Parathyroid adenoma (tissue), 2 donors: Measurements from ENCODE around the gene RHOBTB3.

Experiments used
- H2AFZ ChIP-seq: fragments of 300-600 bp; sonication (generic); one replicate; pipeline ENCODE4 v1.7.0; 2017; ENCODE audit warnings: antibody characterized with exemption, mild to moderate bottlenecking
- H3K27ac ChIP-seq: fragments of 300-600 bp; sonication (generic); one replicate; pipeline ENCODE4 v1.7.0; 2017
- H3K27me3 ChIP-seq: fragments of 300-600 bp; sonication (generic); one replicate; pipeline ENCODE4 v1.7.0; 2017; ENCODE audit warnings: low read length; ENCODE audit not compliant: control insufficient read depth, insufficient read depth
- H3K36me3 ChIP-seq: fragments of 300-600 bp; sonication (generic); one replicate; pipeline ENCODE4 v1.7.0; 2017; ENCODE audit warnings: low read length; ENCODE audit not compliant: control insufficient read depth, insufficient read depth
- H3K4me1 ChIP-seq: fragments of 300-600 bp; sonication (generic); one replicate; pipeline ENCODE4 v1.7.0; 2017; ENCODE audit warnings: control low read depth
- H3K4me2 ChIP-seq: fragments of 300-600 bp; sonication (generic); one replicate; pipeline ENCODE4 v1.7.0; 2017; ENCODE audit warnings: low read length
- H3K4me3 ChIP-seq: fragments of 300-600 bp; sonication (generic); one replicate; pipeline ENCODE4 v1.7.0; 2017; ENCODE audit warnings: low read depth, low read length
- H3K79me2 ChIP-seq: fragments of 300-600 bp; sonication (generic); one replicate; pipeline ENCODE4 v1.7.0; 2017; ENCODE audit warnings: control low read depth
- H3K9ac ChIP-seq: fragments of 300-600 bp; sonication (generic); one replicate; pipeline ENCODE4 v1.7.0; 2017; ENCODE audit warnings: mild to moderate bottlenecking
- H3K9me3 ChIP-seq: fragments of 300-600 bp; sonication (generic); one replicate; pipeline ENCODE4 v1.7.0; 2017; ENCODE audit warnings: low read length; ENCODE audit not compliant: control insufficient read depth
- CTCF ChIP-seq: fragments of 300-600 bp; sonication (generic); IDR thresholded peaks from one replicate; pipeline ENCODE4 v1.7.0; 2017; ENCODE audit warnings: antibody characterized with exemption, mild to moderate bottlenecking
- donor health status: primary hyperparathyroidism.

The RHOBTB3 gene

DNA sequence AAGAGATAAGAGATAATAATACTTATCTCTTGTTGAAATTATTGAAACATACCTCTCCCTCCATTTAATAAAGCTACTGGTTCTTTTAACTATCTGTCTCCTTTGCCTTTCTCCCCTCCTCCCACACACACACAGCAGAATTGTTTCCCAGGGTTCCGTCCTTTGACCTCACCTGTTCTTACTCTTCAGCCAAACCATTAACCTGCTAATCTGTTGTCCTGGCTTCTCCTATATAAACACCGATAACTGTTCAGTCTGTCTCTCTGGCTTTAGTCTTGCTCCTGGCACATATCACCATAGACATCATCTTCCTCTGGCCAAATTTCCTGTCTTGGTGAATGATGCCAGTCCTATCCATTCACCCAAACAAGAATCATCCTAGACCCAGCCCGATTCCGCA is 7.7 kb downstream of the RHOBTB3 start:
- H3K79me2 ChIP-seq = no peaks in the 10 kb centered on the region
- no peaks in the 10 kb centered on the region for H3K9me3 ChIP-seq
- no peaks in the 10 kb centered on the region for H3K27me3 ChIP-seq
- H3K4me1 ChIP-seq = peaks cover 6% of the 10 kb centered on the region
- no peak overlapping the region for H3K9ac ChIP-seq
- H3K4me2 ChIP-seq = no peak overlapping the region
- no peak overlapping the region for H3K4me3 ChIP-seq
- H3K27ac ChIP-seq = no peak overlapping the region
- no peaks in the 10 kb centered on the region for H3K36me3 ChIP-seq
- no peak for TF ChIP-seq CTCF
- H2AFZ ChIP-seq = no peak overlapping the region

GRCh38 chr5:95739857-95740256 is 8.7 kb downstream of the RHOBTB3 start:
- no peak overlapping the region for H3K9ac ChIP-seq
- H3K4me1 ChIP-seq = peaks cover 4% of the 10 kb centered on the region
- TF ChIP-seq CTCF = no peak

DNA sequence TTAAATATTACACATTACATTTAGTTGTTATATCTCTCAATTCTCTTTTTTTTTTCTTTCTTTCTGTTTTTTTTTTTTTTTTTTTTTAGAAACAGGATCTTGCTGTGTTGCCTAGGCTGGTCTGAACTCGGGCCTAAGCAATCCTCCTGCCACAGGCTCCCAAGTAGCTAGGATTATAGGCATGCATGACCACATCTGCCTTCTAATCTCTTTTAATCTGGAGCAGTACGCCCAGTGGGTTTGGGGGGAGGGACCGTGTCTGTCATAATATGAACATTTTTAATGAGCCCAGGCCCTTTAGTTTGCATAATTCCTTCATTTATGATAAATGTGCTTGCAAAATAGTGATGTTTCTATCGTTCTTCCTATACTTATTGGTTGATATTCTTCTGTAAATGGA is 10.3 kb downstream of the RHOBTB3 start:
- Histone ChIP-seq H3K79me2 (no peaks in the 10 kb centered on the region), H3K4me2 (no peak overlapping the region), H3K27me3 (no peaks in the 10 kb centered on the region), H3K9ac (no peak overlapping the region), H3K4me1 (peaks cover 4% of the 10 kb centered on the region), H3K27ac (no peak overlapping the region), H3K9me3 (no peaks in the 10 kb centered on the region), H3K36me3 (no peaks in the 10 kb centered on the region), H3K4me3 (no peak overlapping the region), H2AFZ (no peak overlapping the region)
- no peak for TF ChIP-seq CTCF

More at GRCh38 chr5:95739857-95740256, 8.7 kb downstream of the RHOBTB3 start:
- Histone ChIP-seq H3K9me3 (no peaks in the 10 kb centered on the region), H3K27ac (no peak overlapping the region), H3K4me3 (no peak overlapping the region), H2AFZ (no peak overlapping the region), H3K36me3 (no peaks in the 10 kb centered on the region), H3K79me2 (no peaks in the 10 kb centered on the region), H3K27me3 (no peaks in the 10 kb centered on the region), H3K4me2 (no peak overlapping the region)

DNA sequence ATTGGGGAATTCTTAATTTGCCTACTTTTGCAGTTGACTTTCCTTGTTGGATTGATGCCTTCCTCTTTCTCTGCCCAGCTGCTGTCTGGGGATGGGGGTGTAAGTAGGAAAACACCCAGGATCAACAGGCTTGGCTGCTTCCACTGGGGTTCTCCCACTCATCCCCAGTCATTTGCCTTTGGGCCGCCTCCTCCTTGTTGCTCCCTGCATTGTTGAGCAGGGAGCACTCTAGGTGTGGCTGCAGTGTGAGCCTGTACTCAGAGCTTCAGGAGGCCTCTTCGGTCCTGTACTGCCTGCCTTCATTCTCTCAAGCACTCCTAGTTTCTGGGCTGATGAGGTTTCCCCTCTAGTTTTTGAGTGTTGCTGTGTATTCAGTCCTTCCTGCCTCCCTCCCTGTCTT is 12.1 kb downstream of the RHOBTB3 start:
- Histone ChIP-seq H3K79me2 (no peaks in the 10 kb centered on the region), H3K9me3 (no peaks in the 10 kb centered on the region), H3K9ac (no peak overlapping the region), H3K36me3 (no peaks in the 10 kb centered on the region), H3K27ac (no peak overlapping the region), H3K27me3 (no peaks in the 10 kb centered on the region), H3K4me1 (no peaks in the 10 kb centered on the region), H3K4me3 (no peak overlapping the region), H3K4me2 (no peak overlapping the region), H2AFZ (no peak overlapping the region)
- no peak for TF ChIP-seq CTCF

DNA sequence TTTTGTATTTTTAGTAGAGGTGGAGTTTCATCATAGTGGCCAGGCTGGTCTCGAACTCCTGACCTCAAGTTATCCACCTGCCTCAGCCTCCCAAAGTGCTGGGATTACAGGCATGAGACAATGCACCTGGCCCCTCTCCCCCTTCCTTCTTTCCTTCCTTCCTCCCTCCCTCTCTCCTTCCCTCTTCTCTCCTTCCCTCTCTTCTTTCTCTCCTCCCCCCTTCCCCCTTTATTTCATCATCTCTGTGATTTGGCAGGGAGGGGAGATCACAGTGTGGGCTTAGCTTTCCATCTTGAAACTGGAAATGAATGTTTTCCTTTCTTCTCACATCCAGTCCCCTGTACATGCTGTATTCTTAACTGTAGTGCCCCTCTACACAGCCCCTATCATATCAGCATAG is 12.7 kb downstream of the RHOBTB3 start:
- H3K4me3 ChIP-seq = no peak overlapping the region
- no peaks in the 10 kb centered on the region for H3K4me1 ChIP-seq
- no peak overlapping the region for H2AFZ ChIP-seq
- TF ChIP-seq CTCF = no peak
- no peaks in the 10 kb centered on the region for H3K27me3 ChIP-seq
- H3K9me3 ChIP-seq = no peaks in the 10 kb centered on the region
- H3K79me2 ChIP-seq = no peaks in the 10 kb centered on the region
- no peak overlapping the region for H3K4me2 ChIP-seq
- no peak overlapping the region for H3K27ac ChIP-seq
- H3K36me3 ChIP-seq = no peaks in the 10 kb centered on the region
- H3K9ac ChIP-seq = no peak overlapping the region
